H1 (cell line): Measurements from ENCODE around the gene SPAG8.

ENCODE experiments used
- CHD2 ChIP-seq: IDR thresholded peaks from 2 replicates; pipeline ENCODE4 v1.6.1; 2012; ENCODE audit warnings: low read length, improper control_type of control experiment
- CREB1 ChIP-seq: IDR thresholded peaks from 2 replicates; pipeline ENCODE4 v1.6.1; 2012; ENCODE audit warnings: inconsistent platforms
- CTCF ChIP-seq, 3 experiments: IDR thresholded peaks; 1 replicate in 2 of 3; 2 replicates in 1 of 3; pipeline versions ENCODE4 v1.5.1 to v1.6.1; 2011; ENCODE audit warnings: low read length in 3 of 3, mild to moderate bottlenecking in 3 of 3, inconsistent platforms in 2 of 3, low read depth in 1 of 3, moderate library complexity in 1 of 3; ENCODE audit not compliant: insufficient read depth in 1 of 3; ENCODE audit errors: control extremely low read depth in 1 of 3
- EP300 ChIP-seq, 2 experiments: IDR thresholded peaks; 1 replicate in 1 of 2; 2 replicates in 1 of 2; pipeline ENCODE4 v1.6.1; 2011 to 2012; ENCODE audit warnings: low read depth in 2 of 2, low read length in 2 of 2, mild to moderate bottlenecking in 2 of 2, borderline replicate concordance in 1 of 2, inconsistent platforms in 1 of 2, moderate library complexity in 1 of 2
- EZH2 ChIP-seq: fragments of 200-600 bp; sonication (generic); IDR thresholded peaks from 2 replicates; pipeline ENCODE4 v1.7.1; 2012; ENCODE audit warnings: low read depth, mild to moderate bottlenecking, moderate library complexity, low read length, inconsistent platforms; ENCODE audit not compliant: severe bottlenecking
- POLR2AphosphoS5 ChIP-seq: IDR thresholded peaks from 2 replicates; pipeline ENCODE4 v1.6.1; 2011; ENCODE audit warnings: low read depth, low read length
- TAF1 ChIP-seq: IDR thresholded peaks from 2 replicates; pipeline ENCODE4 v1.6.1; 2011; ENCODE audit warnings: mild to moderate bottlenecking, low read depth, low read length
- TBP ChIP-seq: IDR thresholded peaks from 2 replicates; pipeline ENCODE4 v1.6.1; 2011; ENCODE audit warnings: low read depth, low read length, improper control_type of control experiment
- USF2 ChIP-seq: IDR thresholded peaks from 2 replicates; pipeline ENCODE4 v1.6.1; 2011; ENCODE audit warnings: low read length, improper control_type of control experiment
- YY1 ChIP-seq: IDR thresholded peaks from 2 replicates; pipeline ENCODE4 v1.6.1; 2011; ENCODE audit warnings: low read depth, mild to moderate bottlenecking, low read length

- TF ChIP-seq TAF1 (peak; percentile 62; the same call in 1 of the 2 replicates), CREB1 (peak; percentile 30; the same call in 1 of the 2 replicates), CTCF (IDR thresholded peaks at IDR 0.05; ENCODE audit: control extremely low read depth in 1 of 3, insufficient read depth in 1 of 3, low read depth in 1 of 3, low read length in 3 of 3) (no peak), EP300 (IDR thresholded peaks at IDR 0.05; ENCODE audit: borderline replicate concordance in 1 of 2, low read depth in 2 of 2, low read length in 2 of 2) (no peak), YY1 (no peak), TBP (peak; percentile 56; the same call in 1 of the 2 replicates), USF2 (no peak), CHD2 (no peak), EZH2 (no peak), POLR2AphosphoS5 (no peak; the same call in none of the 2 replicates)
These were observed 34.0 kb upstream of the SPAG8 start for GRCh38 chr9:35845824-35846771.
